ENCODE data around the gene CCDC146.
"Not testable (repeated sequence)": the region's sequence is repeated elsewhere in the genome, so short reads cannot be mapped to it uniquely, and the experiment has no call there.

CCDC146 gene

GRCh38 chr7:77248154-77248553, 125.7 kb downstream of the CCDC146 start:
- DNase-seq: no peak

- no peak for DNase-seq
Observed at GRCh38 chr7:77252506-77252905, 130.1 kb downstream of the CCDC146 start.

GRCh38 chr7:77253151-77253550, 130.7 kb downstream of the CCDC146 start:
- DNase-seq: no peak

GRCh38 chr7:77254429-77254828, 132.0 kb downstream of the CCDC146 start:
- no peak for DNase-seq

- DNase-seq: no peak
Observed at GRCh38 chr7:77254915-77255314, 132.5 kb downstream of the CCDC146 start.

- no peak for DNase-seq
Observed at GRCh38 chr7:77258014-77258413, 135.6 kb downstream of the CCDC146 start.

- no peak for DNase-seq
Observed at GRCh38 chr7:77258593-77258992, 136.2 kb downstream of the CCDC146 start.

- no peak for DNase-seq
Observed at GRCh38 chr7:77262316-77262715, 139.9 kb downstream of the CCDC146 start.

GRCh38 chr7:77265666-77266065, 143.3 kb downstream of the CCDC146 start:
- no peak for DNase-seq

- DNase-seq: no peak
Observed at GRCh38 chr7:77266291-77266794, 143.9 kb downstream of the CCDC146 start.

- peak; percentile 5 for DNase-seq
Observed at GRCh38 chr7:77269360-77270093, 147.1 kb downstream of the CCDC146 start.

- DNase-seq: no peak
Observed at GRCh38 chr7:77270094-77270480, 147.7 kb downstream of the CCDC146 start.

- DNase-seq: no peak
Observed at GRCh38 chr7:77271766-77272165, 149.4 kb downstream of the CCDC146 start.

- DNase-seq: not testable (repeated sequence)
Observed at GRCh38 chr7:77275663-77276062, 153.2 kb downstream of the CCDC146 start.

- DNase-seq: no peak
Observed at GRCh38 chr7:77276120-77276519, 153.7 kb downstream of the CCDC146 start.

- DNase-seq: no peak
Observed at GRCh38 chr7:77281780-77282478, 159.5 kb downstream of the CCDC146 start.

- DNase-seq: no peak
Observed at GRCh38 chr7:77282897-77283296, 160.5 kb downstream of the CCDC146 start.

- DNase-seq: no peak
Observed at GRCh38 chr7:77284005-77284404, 161.6 kb downstream of the CCDC146 start.

GRCh38 chr7:77284616-77285015, 162.2 kb downstream of the CCDC146 start:
- no peak for DNase-seq

- no peak for DNase-seq
Observed at GRCh38 chr7:77288676-77289320, 166.4 kb downstream of the CCDC146 start.

- no peak for DNase-seq
Observed at GRCh38 chr7:77289387-77289786, 167.0 kb downstream of the CCDC146 start.

GRCh38 chr7:77290425-77290824, 168.0 kb downstream of the CCDC146 start:
- DNase-seq: no peak

GRCh38 chr7:77293046-77293445, 170.6 kb downstream of the CCDC146 start:
- DNase-seq: no peak

- DNase-seq: no peak
Observed at GRCh38 chr7:77295549-77295948, 173.1 kb downstream of the CCDC146 start.
